GM12865 (cell line): Measurements from ENCODE around the gene GABBR2.
A peak's percentile ranks its signal among the peaks of the same experiment; 100 is the strongest.
"Not testable (repeated sequence)": the region's sequence is repeated elsewhere in the genome, so short reads cannot be mapped to it uniquely, and the experiment has no call there.

ENCODE experiments used
- DNase-seq: peaks from one replicate; pipeline ENCODE4 v3.0.0; 2010; ENCODE audit warnings: low read depth
- H3K4me3 ChIP-seq: 2 replicates; pipeline ENCODE4 v1.5.1; 2011; ENCODE audit warnings: mild to moderate bottlenecking, low read depth, low read length, control low read depth
- TF ChIP-seq, protein P1 (sequence below): IDR thresholded peaks from 2 replicates; pipeline ENCODE4 v1.5.1; 2011; ENCODE audit warnings: low read length, control low read depth, low read depth, inconsistent platforms; ENCODE audit not compliant: insufficient read depth; ENCODE audit errors: missing control alignments

The GABBR2 gene

DNA sequence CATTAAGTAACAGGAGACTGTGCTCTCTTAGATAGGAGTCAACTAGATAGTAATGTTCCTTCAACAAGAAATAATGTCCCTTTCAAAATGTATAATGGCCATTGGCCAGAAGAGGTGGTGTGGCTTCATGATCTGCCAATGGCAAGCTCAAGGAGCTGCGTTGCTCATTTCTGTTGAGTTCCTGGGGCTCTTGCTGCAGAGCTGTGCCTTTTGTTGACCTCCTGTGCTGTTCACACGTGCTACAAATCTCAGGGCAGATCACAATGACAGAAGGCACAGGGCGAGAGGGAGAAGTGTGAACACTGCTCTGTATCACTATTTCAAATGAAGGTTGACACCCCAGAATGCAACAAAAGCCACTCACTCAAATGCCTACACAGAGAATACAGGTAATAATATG lies 437.3 kb downstream of the GABBR2 start:
- no peak for DNase-seq
- TF ChIP-seq, protein P1, sequence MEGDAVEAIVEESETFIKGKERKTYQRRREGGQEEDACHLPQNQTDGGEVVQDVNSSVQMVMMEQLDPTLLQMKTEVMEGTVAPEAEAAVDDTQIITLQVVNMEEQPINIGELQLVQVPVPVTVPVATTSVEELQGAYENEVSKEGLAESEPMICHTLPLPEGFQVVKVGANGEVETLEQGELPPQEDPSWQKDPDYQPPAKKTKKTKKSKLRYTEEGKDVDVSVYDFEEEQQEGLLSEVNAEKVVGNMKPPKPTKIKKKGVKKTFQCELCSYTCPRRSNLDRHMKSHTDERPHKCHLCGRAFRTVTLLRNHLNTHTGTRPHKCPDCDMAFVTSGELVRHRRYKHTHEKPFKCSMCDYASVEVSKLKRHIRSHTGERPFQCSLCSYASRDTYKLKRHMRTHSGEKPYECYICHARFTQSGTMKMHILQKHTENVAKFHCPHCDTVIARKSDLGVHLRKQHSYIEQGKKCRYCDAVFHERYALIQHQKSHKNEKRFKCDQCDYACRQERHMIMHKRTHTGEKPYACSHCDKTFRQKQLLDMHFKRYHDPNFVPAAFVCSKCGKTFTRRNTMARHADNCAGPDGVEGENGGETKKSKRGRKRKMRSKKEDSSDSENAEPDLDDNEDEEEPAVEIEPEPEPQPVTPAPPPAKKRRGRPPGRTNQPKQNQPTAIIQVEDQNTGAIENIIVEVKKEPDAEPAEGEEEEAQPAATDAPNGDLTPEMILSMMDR, result no peak
- no peak overlapping the region for H3K4me3 ChIP-seq

DNA sequence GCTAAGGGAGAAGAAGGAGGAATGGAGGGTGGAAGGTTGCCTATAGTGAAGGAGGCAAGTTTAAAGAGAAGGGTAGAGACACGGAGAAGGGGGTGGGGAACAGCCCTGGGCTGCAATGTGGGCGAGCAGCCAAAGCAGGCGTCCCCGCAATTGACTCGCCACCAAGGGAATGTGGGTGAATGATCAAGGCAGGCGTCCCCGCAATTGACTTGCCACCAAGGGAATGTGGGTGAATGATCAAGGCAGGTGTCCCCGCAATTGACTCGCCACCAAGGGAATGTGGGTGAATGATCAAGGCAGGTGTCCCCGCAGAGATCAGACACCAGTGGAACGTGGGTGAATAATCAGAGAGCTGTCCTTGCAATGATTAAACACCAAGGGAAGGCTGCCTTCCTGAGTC lies 438.5 kb downstream of the GABBR2 start:
- not testable (repeated sequence) for H3K4me3 ChIP-seq, DNase-seq

DNA sequence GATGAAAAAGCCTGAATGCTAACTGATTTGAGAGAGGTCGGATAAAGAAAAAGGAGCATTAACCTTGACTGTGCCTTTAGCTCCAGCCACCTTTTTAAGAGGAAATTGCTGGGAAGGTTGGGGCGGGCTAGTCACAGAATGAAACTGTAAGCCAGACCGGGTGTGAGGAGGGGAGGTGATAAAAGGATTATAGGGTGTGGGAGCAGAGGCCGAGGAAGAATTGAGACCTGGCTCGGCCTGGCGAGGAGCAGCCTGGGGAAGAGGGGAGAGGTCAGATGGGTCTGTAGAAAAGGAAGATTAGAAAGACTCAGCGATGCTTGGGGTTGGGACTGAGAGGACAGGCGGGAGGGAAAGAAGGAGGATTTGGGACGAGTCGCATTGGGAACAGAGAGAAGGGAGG lies 439.1 kb downstream of the GABBR2 start:
- DNase-seq, H3K4me3 ChIP-seq: not testable (repeated sequence)

DNA sequence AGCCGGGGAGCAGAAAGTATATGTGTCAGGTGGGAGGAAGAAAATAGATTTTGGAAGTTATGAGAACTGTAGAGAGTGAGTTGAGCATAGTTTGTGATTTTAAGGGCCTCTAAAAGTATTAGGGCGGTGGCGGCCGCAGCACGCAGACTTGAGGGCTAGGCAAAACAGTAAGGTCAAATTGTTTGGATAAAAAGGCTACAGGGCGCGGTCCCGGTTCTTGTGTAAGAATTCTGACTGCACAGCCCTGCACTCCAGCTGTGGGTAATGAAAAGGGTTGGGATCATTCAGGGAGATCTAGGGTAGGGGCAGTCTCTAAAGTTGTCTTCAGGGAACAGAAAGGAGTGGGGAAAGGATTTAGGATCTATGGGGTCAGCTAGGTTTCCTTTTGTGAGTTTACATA lies 441.2 kb downstream of the GABBR2 start:
- not testable (repeated sequence) for DNase-seq, H3K4me3 ChIP-seq

DNA sequence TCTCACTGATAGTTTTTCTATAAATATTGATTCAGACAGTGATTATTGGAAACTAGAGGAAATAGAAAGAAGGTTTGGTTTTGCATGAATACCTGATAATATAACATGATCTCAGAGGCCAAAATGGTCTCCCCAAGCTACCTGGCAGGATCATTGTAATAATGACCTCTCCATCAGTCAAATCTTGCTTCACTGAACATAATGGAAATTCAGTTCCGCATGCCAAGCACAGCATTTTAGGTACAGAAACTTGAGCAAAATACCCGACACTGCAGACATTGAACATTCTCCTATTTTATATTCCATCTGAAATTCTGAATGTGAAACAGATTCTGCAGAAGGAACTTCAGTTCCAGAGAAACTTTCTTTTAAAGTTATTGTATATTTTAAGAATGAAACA lies 444.2 kb downstream of the GABBR2 start:
- TF ChIP-seq, protein P1, result no peak
- DNase-seq, result no peak
- H3K4me3 ChIP-seq, result no peak overlapping the region

DNA sequence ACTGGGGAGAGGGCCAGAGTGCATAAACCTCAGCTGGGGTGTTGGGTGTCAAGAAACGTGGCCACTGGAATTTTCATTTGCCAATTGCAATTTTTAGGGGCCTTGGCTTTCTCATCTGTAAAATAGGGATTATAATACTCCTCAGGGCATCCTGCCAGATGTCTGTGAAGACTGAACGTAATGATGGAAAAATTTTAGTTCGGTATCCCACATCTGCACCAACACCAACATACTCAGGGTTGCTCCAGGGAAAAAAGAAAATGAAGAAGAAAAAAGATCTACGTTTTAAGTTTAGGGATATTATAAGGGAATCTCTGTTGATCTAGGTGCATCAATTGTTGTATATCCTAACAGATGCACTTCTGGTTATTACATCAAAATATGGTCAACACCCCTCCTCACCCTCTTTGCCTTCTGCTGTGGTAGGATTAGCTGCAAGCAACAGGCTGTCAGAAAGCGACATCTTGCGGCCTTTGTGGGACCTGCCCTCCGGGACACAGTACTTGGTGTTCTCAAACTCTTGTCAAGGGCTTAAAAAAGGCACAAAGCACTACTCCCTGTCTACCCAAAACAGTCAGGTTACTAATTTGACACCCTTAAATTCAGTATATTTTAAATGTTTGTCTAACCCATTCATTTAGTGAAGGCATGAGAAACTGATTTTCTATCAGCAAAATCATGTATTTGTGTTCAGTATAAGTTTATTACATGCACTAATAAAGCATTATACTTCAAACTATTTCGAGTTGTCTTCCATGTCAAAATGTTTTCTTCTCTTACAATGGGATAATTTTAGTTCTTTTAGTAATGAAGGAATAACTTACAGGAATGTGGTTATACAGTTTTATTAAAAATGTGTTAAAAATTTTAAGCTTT lies 445.0 kb downstream of the GABBR2 start:
- DNase-seq, result peak; percentile 87
- H3K4me3 ChIP-seq, result no peak overlapping the region
- TF ChIP-seq, protein P1, result peak; percentile 96

DNA sequence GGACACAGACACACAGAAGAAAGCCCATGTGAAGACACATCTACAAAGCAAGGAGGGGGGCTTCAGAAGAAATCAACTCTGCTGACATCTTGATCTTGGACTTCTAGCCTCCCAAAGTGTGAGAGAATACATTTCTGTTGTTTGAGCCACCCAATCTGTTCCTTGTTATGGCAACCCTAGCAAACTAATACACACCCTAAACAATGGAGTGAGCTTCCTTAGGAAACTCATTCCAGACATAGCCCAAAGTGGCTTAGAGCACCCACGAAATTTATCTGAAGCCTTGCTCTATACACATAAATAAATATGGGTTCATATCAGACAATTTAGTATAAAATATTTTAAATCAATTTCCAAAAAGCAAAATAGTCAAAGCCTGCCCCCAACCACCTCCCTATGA lies 445.7 kb downstream of the GABBR2 start:
- TF ChIP-seq, protein P1, result no peak
- no peak for DNase-seq
- no peak overlapping the region for H3K4me3 ChIP-seq

DNA sequence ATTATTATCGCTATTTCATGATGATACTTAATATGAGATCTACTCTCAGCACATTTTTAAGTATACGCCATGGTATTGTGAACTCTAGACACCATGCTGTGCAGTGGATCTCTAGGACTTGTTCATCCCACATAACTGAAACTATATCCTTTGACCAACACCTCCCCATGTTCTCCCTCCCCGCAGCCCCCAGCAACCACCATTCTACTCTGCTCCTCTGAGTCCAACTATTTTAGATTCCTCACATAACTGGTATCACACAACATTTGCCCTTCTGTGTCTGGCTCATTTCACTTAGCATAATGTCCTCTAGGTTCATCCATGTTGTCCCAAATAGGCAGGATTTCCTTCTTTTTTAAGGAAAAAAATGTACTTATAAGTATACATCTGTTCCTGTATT lies 446.7 kb downstream of the GABBR2 start:
- H3K4me3 ChIP-seq, result no peak overlapping the region
- TF ChIP-seq, protein P1, result no peak
- DNase-seq, result no peak

DNA sequence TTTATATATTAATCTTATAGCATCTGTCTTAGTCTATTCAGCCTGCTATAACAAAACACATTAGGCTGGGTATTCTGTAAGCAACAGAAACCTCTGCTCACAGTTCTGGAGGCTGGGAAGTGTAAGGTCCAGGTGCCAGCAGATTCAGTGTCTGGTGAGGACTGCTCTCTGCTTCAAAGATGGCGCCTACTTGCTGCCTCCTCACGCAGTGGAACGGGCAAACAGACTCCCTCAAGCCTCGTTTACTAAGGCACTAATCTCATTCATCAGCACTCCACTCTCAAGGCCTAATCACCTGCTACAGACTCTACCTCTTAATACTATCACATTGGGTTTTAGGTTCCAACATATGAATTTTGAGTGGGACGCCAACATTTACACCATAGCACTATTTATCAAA lies 448.1 kb downstream of the GABBR2 start:
- DNase-seq, result no peak
- TF ChIP-seq, protein P1, result no peak
- no peak overlapping the region for H3K4me3 ChIP-seq
